K562 (cell line): ENCODE data around the gene BCL2L1. TPM values are rescaled to one million over a fixed set of nuclear protein-coding genes. Genes with fewer than 3 reads are reported as not detected.
A peak's percentile ranks its signal among the peaks of the same experiment; 100 is the strongest.

Source experiments
- AFF1 ChIP-seq, 2 experiments: fragments of 450-650 bp; IDR thresholded peaks; 2 replicates each; pipeline ENCODE4 v1.6.1; 2018; ENCODE audit warnings: mild to moderate bottlenecking in 2 of 2, low read depth in 1 of 2; ENCODE audit not compliant: partially characterized antibody in 2 of 2
- CCAR2 ChIP-seq: fragments of 200-400 bp; formaldehyde crosslinking; IDR thresholded peaks from 2 replicates; pipeline ENCODE4 v1.6.1; 2017; ENCODE audit warnings: mild to moderate bottlenecking, low read depth, low read length
- CHD2 ChIP-seq: IDR thresholded peaks from 2 replicates; pipeline ENCODE4 v1.6.1; 2011; ENCODE audit warnings: low read depth, low read length
- DEAF1 ChIP-seq: fragments of 450-650 bp; formaldehyde crosslinking; IDR thresholded peaks from 2 replicates; pipeline ENCODE4 v1.4.0; 2020; ENCODE audit warnings: mild to moderate bottlenecking, moderate library complexity
- EGR1 ChIP-seq: fragments of 450-650 bp; conservative IDR thresholded peaks from 2 replicates; pipeline ENCODE4 v1.6.1; 2017; ENCODE audit warnings: mild to moderate bottlenecking
- ERF ChIP-seq: fragments of 450-650 bp; formaldehyde crosslinking; IDR thresholded peaks from 2 replicates; pipeline ENCODE4 v1.4.0; 2020; ENCODE audit warnings: mild to moderate bottlenecking, mixed read lengths
- HMGN3 ChIP-seq: IDR thresholded peaks from 2 replicates; pipeline ENCODE4 v1.6.1; 2011; ENCODE audit warnings: borderline replicate concordance, low read depth, mild to moderate bottlenecking, mixed read lengths, low read length; ENCODE audit not compliant: insufficient read length; ENCODE audit errors: extremely low read depth
- HNRNPLL ChIP-seq: fragments of 200-400 bp; formaldehyde crosslinking; IDR thresholded peaks from 2 replicates; pipeline ENCODE4 v1.6.1; 2017; ENCODE audit warnings: low read length, low read depth, mild to moderate bottlenecking; ENCODE audit not compliant: poor library complexity, severe bottlenecking
- KDM1A ChIP-seq, 2 experiments: fragments of 450-650 bp; IDR thresholded peaks; 2 replicates each; pipeline ENCODE4 v1.6.1; 2016; ENCODE audit warnings: mild to moderate bottlenecking in 2 of 2
- NFIC ChIP-seq: fragments of 450-650 bp; IDR thresholded peaks from 2 replicates; pipeline ENCODE4 v1.6.1; 2017; ENCODE audit warnings: mild to moderate bottlenecking, inconsistent platforms
- RBFOX2 ChIP-seq: fragments of 200-400 bp; formaldehyde crosslinking; IDR thresholded peaks from 2 replicates; pipeline ENCODE4 v1.6.1; 2017; ENCODE audit warnings: low read depth, mild to moderate bottlenecking, low read length, moderate library complexity
- SETDB1 ChIP-seq: IDR thresholded peaks from one replicate; pipeline ENCODE4 v1.6.1; 2012; ENCODE audit warnings: low read length, control low read depth, inconsistent platforms
- TARDBP ChIP-seq: fragments of 450-650 bp; IDR thresholded peaks from 2 replicates; pipeline ENCODE4 v1.6.1; 2016
- TBP ChIP-seq: optimal IDR thresholded peaks from 2 replicates; pipeline ENCODE3; 2011; ENCODE audit warnings: low read depth, low read length, improper control_type of control experiment
- TCF3 ChIP-seq: sonication (generic); formaldehyde crosslinking; IDR thresholded peaks from 2 replicates; pipeline ENCODE4 v1.4.0; 2020; ENCODE audit warnings: mild to moderate bottlenecking, missing genetic modification reagents
- WHSC1 ChIP-seq: IDR thresholded peaks from one replicate; pipeline ENCODE4 v1.6.1; 2012; ENCODE audit warnings: low read length, control low read depth, inconsistent platforms
- ZBTB49 ChIP-seq: sonication (generic); formaldehyde crosslinking; IDR thresholded peaks from 2 replicates; pipeline ENCODE4 v1.8.0; 2022; ENCODE audit warnings: missing genetic modification reagents, mild to moderate bottlenecking, borderline replicate concordance
- ZNF311 ChIP-seq: fragments of 250-450 bp; sonication (Bioruptor Pico); IDR thresholded peaks from 2 replicates; pipeline ENCODE4 v1.4.0; 2020; ENCODE audit warnings: mild to moderate bottlenecking, moderate library complexity
- ZNF583 ChIP-seq: fragments of 250-450 bp; sonication (Bioruptor Pico); IDR thresholded peaks from 2 replicates; pipeline ENCODE4 v1.4.0; 2020
- ZZZ3 ChIP-seq: fragments of 450-650 bp; IDR thresholded peaks from 2 replicates; pipeline ENCODE4 v1.6.1; 2016; ENCODE audit warnings: antibody characterized with exemption, mild to moderate bottlenecking, moderate library complexity
- polyA plus RNA-seq, 8 experiments: library from polyadenylated mRNA; depleted of rRNA in 4 of 8; stranded (reverse) in 5 of 8; unstranded in 3 of 8; fragments of >200 nt; fragmentation: Nextera tagmentation in 2 of 8; fragmentation: Illumina TruSeq in 1 of 8; extraction: Ambion mirVana in 2 of 8; extraction: Trizol in 1 of 8; gene quantifications; 2 replicates each; pipeline versions ENCODE4 v1.2.1 to v1.2.3, GENCODE V29; 2011 to 2014; ENCODE audit warnings: inconsistent platforms in 1 of 8, missing spikeins in 1 of 8
- total RNA-seq, 7 experiments: library from RNA; depleted of rRNA in 6 of 7; stranded (reverse); fragments of >200 nt in 6 of 7; fragmentation: Illumina TruSeq in 2 of 7; extraction: Trizol in 2 of 7; gene quantifications; 2 replicates each; pipeline versions ENCODE4 v1.2.1 to v1.2.3, GENCODE V29; 2011 to 2021; ENCODE audit warnings: low replicate concordance in 1 of 7

Gene BCL2L1
- total and polyA plus RNA-seq, 9 of the 15 experiments (the other 6 are each of a cell fraction or from before 2014, with no cell fraction given): 3.3 to 182 (median 120) TPM

DNA sequence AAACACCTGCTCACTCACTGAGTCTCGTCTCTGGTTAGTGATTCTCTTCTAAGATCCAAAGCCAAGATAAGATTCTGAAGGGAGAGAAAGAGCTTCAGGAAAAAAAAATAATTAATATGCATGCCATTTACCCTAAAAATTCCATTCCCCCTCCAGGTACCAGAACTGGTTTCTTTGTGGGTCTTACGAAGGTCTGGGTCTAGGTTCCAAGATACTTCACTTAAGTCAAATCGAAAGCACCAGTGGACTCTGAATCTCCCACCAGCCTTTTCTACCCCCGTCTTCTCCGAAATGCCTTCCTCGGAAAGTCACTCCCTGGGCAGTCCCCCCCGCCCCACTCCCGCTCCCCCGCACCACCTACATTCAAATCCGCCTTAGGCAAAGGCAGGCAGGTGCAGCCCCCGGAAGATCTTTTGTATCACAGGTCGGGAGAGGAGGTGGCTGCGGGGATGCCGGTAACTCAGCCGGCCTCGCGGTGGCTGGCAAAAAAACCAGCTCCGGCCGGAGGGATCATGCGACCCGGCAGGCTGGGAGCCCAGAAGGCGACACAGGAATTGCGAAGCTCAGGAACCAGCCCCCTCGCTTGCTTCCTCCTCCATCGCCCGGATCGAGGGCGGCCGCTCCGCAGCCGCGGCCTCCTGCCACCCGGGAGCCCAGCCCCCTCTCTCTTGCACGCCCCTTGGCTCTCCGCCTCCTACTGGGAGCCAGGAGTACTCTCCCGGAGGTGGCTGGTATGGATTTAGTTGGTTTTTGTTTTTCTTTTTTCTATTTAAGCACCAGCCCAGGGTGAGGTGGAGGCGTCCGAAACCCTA lies at the start of gene BCL2L1 (continued):
- peak; percentile 39 for TF ChIP-seq HMGN3
- TF ChIP-seq ZNF311: 0 out of 2 replicates have a peak, but pooled peaks have one; percentile 7
- no peak for TF ChIP-seq CCAR2
- TF ChIP-seq DEAF1 (CRISPR knock-in tag): peak; percentile 58
- TF ChIP-seq WHSC1: no peak
- peak; percentile 7; the same call in 1 of the 2 replicates for TF ChIP-seq TCF3 (CRISPR knock-in tag)
- TF ChIP-seq ZZZ3: 0 out of 2 replicates have a peak, but pooled peaks have one; percentile 63
- no peak for TF ChIP-seq SETDB1
- peak; percentile 63 for TF ChIP-seq EGR1
- 0 out of 2 replicates have a peak, but pooled peaks have one; percentile 38 for TF ChIP-seq CHD2
- peak; percentile 21 for TF ChIP-seq HNRNPLL
- 0 out of 4 replicates have a peak, but pooled peaks of 1 of the 2 experiments have one; percentile 13 for TF ChIP-seq KDM1A (IDR thresholded peaks at IDR 0.05)
- no peak for TF ChIP-seq ZNF583 (CRISPR knock-in tag)
- TF ChIP-seq NFIC: 0 out of 2 replicates have a peak, but pooled peaks have one; percentile 23
- TF ChIP-seq RBFOX2: peak; percentile 58; the same call in 1 of the 2 replicates
- TF ChIP-seq TARDBP: peak; percentile 19; the same call in 1 of the 2 replicates
- peak in 1 of 2 experiments; percentile 67 for TF ChIP-seq AFF1 (IDR thresholded peaks at IDR 0.05; ENCODE audit: low read depth in 1 of 2, partially characterized antibody in 2 of 2)
- TF ChIP-seq ZBTB49 (CRISPR knock-in tag): no peak
- TF ChIP-seq TBP: peak; percentile 26
- 0 out of 2 replicates have a peak, but pooled peaks have one; percentile 21 for TF ChIP-seq ERF (CRISPR knock-in tag)
